HG03066 (cell line): ENCODE results near the gene RPN1.
"Not testable (repeated sequence)": the region's sequence is repeated elsewhere in the genome, so short reads cannot be mapped to it uniquely, and the experiment has no call there.

Experiments used
- ATAC-seq: cut with Tn5 transposase; IDR thresholded peaks from one replicate; pipeline ENCODE4 v1.9.1; 2021; ENCODE audit warnings: low read depth; ENCODE audit not compliant: unreplicated experiment

The RPN1 gene

GRCh38 chr3:128653383-128653992 is 2.9 kb upstream of the RPN1 start:
- ATAC-seq = not testable (repeated sequence)

DNA sequence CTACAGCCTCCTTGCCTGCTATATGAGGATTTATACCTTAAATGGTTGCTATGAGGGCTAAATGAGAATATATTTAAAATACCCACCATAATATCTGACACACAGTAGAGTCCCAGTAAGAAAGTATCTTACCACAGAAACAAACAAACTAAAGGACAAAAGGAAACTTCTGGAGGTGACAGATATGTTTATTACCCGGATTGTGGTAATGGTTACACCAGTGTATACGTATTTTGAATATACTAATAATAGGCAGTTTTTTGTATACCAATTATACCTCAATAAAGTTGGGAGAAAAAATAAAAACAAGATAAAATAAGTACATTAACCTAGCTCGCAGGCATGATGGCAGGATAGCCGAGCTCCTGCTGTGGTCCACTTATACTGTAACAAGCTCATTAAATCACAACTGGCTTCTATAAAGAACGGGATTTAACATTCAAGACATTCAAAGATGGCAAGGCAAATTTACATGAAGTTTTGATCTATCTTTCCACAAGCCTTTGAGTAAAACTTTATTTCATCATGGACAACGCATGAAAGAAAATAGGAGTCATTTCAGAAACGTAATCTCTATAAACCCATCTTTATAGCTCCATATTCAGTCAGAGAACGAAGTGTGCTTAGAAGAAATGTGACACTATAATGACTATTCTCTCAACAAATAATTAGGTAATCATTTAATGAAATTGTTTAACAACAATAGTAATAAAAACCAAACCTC is 1.5 kb downstream of the RPN1 start:
- no peak for ATAC-seq

GRCh38 chr3:128648402-128648801 is 2.2 kb downstream of the RPN1 start:
- no peak for ATAC-seq

- no peak for ATAC-seq
Measured at GRCh38 chr3:128647307-128647706, 3.3 kb downstream of the RPN1 start.

DNA sequence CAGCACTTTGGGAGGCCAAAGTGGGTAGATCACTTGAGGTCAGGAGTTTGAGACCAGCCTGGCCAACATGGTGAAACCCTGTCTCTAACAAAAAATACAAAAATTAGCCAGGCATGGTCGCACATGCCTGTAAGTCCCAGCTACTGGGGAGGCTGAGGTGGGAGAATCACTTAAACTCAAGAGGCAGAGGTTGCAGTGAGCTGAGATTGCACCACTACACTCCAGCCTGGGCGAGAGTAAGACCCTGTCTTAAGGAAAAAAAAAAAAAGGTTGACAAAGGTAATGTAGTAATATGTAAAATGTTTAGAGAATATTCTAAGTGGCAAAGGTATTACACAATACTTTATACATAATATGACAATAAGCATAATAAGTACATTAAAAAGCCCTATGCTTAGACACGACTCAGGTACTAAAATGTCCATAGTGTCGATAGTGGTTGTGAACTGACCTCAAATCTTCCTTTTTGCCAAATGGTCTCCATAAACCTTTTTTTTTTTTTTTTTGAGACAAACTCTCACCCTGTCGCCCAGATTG is 16.5 kb downstream of the RPN1 start:
- no peak for ATAC-seq

DNA sequence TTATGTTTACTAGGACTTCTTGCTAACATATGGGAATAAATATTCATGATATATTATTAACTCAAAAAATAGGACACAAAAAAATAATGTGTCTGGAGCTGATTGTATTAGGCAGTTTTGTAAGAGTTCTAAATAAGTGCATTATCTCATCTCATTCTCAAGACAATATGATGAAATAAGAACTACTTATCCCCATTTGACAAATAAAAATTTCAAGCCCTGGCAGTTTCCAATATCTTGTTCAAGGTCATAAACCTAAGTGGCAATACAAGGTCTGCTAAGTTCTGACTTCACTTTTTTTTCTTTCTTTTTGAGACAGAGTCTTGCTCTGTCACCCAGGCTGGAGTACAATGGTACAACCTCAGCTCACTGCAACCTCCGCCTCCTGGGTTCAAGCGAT is 18.3 kb downstream of the RPN1 start:
- no peak for ATAC-seq

GRCh38 chr3:128629936-128630335 is 20.7 kb downstream of the RPN1 start:
- ATAC-seq = no peak

DNA sequence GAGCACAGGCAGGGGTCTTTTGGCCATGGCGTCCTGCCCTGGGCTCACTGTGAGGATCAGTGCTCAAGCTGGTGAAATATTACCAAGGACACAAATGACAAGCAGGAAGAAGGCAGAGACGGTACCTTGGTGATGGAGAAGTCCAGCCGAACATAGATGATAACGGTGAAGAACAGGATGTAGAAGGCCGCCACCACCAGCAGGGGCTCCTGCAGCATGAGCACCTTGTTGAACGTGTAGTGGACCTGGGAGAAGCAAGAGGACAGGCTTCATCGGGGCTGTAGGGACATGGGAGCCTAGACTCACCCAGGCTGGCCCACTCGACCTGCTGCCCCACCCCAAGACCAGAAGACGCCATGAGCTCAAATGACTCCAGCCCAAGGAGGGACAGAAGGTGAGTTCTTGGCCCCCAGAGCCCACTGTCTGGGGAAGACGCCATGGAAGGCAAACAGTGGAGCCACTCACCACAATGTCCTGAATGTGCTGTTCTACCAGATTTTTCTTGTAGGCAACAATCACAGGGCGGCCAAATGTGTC is 25.1 kb downstream of the RPN1 start:
- ATAC-seq = no peak

GRCh38 chr3:128624526-128625138 is 26.0 kb downstream of the RPN1 start:
- no peak for ATAC-seq

- ATAC-seq = no peak
Measured at GRCh38 chr3:128623762-128624176, 26.8 kb downstream of the RPN1 start.

DNA sequence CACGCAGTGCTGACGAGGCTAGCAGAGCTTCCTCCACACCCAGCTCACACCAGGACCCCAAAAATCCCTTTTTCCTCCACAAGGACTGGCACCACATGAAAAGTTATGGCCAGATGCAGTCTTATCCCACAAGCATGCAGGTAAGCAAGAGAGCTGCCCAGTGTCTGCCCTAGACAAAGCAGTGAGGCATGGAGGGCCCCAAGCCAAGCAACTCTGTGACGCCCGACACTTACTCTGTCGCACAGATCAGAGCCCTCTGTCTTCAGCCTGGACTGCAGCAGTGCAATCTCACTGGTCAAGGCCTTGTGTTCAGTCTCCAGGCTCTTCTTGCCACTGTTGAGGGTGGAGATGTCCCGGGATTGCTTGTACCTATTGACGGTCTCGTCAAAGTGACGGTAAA is 28.7 kb downstream of the RPN1 start:
- ATAC-seq = no peak

DNA sequence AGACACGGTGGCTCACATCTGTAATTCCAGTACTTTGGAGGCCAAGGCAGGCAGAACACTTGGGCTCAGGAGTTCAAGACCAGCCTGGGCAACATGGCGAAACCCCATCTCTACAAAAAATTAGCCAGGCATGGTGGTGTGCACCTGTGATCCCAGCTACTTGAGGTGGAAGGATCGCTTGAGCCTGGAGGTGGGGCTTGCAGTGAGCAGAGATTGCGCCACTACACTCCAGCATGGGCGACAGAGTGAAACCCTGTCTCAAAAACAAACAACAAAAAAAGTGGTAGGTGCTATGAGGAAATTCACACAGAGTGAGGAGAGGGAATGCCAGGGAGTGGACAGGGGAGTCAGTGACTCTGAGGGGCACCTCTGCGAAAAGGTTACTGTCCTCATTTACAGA is 29.4 kb downstream of the RPN1 start:
- no peak for ATAC-seq

DNA sequence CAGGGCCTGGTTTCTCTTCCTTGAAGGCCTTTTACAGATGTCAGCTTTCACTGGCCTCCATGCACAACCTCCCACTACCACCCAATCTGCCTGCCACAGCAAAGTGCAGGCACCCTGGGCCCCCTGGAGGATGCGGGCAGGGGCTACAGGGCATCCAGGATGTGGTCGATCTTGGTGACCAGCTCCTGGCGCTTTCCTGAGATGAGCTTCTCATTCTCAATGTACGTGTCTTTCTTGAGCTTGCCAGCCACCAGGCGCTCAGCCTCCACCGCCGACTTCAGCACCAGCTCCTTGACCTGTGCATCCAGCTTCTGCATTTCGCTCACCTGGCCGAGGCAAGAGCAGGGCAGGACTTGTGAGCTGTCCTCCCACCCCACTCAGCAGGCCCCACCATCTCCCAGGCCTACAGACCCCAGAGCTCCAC is 30.3 kb downstream of the RPN1 start:
- ATAC-seq = no peak

DNA sequence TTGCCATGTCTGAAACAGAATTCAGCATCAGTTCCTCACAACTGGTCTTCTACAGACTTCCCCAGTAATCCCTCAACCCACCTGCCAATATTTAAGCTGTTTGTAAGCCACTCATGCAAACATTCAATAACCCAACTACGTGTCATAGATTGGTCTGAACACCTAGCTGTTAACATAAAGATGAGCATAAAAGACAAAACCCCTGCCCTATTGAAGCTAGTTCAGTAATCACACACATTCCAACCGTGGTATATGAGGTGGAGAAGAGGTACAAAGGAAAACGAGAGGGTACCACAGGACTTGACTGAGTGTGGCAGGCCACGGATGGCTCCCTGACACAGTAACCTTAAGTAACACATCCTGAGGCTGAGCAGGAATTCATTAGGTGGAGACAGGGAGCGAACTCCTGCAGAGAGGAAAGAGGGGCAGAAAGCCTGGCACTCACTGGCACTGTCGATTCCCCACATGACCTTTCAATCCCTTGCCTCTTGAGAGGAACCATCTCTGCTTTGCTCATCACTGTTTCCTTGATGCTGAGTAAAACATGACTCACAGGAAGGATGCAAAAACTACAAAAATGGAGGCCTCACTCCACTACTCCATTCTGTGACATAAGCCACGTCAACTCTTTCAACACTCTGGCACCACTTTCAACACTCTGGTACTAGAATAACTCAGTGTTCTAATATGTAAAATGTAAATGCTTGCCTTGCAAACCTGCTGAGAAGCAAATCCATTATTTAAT is 31.3 kb downstream of the RPN1 start:
- no peak for ATAC-seq

- ATAC-seq = no peak
Measured at GRCh38 chr3:128618398-128618726, 32.3 kb downstream of the RPN1 start.

DNA sequence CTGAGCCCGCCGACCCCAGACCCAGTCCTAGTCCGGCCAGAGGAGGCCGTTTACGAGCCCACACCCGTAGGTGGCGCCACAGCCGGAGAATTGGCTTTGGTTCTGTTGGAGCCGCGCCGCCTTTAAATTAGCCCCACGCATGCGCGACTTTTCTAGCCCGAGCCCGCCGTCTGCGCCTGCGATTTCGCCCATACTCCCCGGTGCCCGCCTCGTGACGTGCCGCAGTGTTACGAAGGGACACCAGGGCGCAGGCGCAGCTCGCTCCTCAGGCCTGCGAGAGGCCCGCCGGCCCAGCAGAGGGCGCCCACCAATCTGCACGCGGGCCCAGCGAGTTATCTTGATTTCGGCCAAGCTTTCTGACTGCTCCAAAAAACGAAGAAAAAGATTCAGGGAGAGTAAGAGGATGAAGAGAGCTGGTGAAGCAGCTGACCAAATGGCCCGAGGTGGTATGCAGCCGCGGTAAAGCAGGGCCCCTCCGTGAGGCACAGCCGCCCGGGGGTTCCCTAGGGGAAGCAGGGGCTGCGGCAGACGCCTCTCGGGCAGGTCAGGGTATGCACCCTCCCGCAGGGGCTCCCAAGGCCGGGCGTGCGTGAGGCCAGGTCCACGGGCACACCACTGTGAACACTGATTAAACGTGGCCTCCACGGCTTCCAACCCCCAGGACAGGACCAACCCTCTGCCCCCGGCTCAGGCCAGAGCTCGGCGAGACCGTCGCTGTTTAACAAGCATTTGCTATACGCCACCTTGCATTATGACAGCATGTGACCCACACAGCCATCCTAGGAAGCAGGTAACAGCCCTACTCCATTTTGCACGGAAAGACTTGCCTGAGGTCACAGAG is 32.8 kb downstream of the RPN1 start:
- ATAC-seq = peak; percentile 84

- ATAC-seq = peak; percentile 15
Measured at GRCh38 chr3:128617270-128617556, 33.4 kb downstream of the RPN1 start.

GRCh38 chr3:128616516-128617269 is 33.9 kb downstream of the RPN1 start:
- no peak for ATAC-seq

GRCh38 chr3:128614076-128614475 is 36.5 kb downstream of the RPN1 start:
- no peak for ATAC-seq
